Tracheal epithelial cell (primary cell): ENCODE results near the gene ACTR8. TPM values are rescaled to one million over a fixed set of nuclear protein-coding genes. Genes with fewer than 3 reads are reported as not detected.

Experiments used
- total RNA-seq: library from RNA; depleted of rRNA; stranded (reverse); fragments of >200 nt; gene quantifications from 2 replicates; pipeline ENCODE4 v1.2.1, GENCODE V29; 2014

The ACTR8 gene
- total RNA-seq, result 13.4 and 23.4 TPM in 2 replicates

GRCh38 chr3:53881691-53882593 is at the start of gene ACTR8:
ACTR8 (minus strand) TSS chr3:53882152; CDS start chr3:53882101, 51 bp downstream.

GRCh38 chr3:53891497-53892285 is 9.7 kb upstream of the ACTR8 start, which contains the start of gene SELENOK:
SELENOK (minus strand) TSS chr3:53891859.

GRCh38 chr3:53846134-53846850 is 35.7 kb downstream of the ACTR8 start, which contains the start of the genes CHDH and IL17RB:
CHDH (minus strand) TSS chr3:53846419; CDS start chr3:53824008, 22,411 bp downstream.
IL17RB (plus strand) TSS chr3:53846568; CDS start chr3:53846589, 21 bp downstream.

Other genes with a start within 250 kb of the ACTR8 start
- gene CHDH, start 35.7 kb downstream of the ACTR8 start, total RNA-seq, result under 0.01 and 1.2 TPM in 2 replicates
- gene IL17RB, start 35.6 kb downstream of the ACTR8 start, total RNA-seq, result 1.2 TPM in 1 of 2 replicates, not detected in the other
- 20.7 and 26.3 TPM in 2 replicates for gene SELENOK, start 9.7 kb upstream of the ACTR8 start, total RNA-seq
- gene CACNA2D3, start 240.4 kb upstream of the ACTR8 start, total RNA-seq, result 0.48 TPM in 1 of 2 replicates, not detected in the other